ENCODE results near the gene ZNF512B. TPM values are rescaled to one million over a fixed set of nuclear protein-coding genes. Genes with fewer than 3 reads are reported as not detected.

Gene ZNF512B
- total RNA-seq, 1 experiment from 2014 or later = 10.3 TPM

DNA sequence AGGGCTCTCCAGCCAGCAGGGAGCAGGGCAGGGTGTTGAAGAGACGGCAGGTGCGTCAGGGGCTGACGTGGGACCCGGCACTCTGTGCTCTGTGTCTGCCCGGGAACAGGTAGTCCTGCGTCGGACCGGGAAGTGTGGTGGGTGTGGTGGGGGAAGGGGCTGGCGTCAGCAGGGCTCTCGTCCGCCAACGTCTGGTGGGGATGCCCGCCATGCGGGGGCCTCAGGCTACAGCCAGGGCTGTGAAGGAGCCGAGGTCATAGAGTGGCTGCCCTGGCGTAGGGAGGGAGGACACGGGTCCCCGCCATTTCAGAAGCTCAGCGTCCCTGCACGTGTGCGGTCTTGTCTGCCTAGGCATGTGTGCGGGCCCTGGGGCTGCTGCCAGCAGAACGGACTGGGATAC lies 49.5 kb downstream of the ZNF512B start:
- H3K79me2 ChIP-seq (ENCODE audit: insufficient read depth, low read length) = peaks cover 78% of the 10 kb centered on the region
- H3K27ac ChIP-seq (ENCODE audit: low read depth, low read length) = no peak overlapping the region
- ATAC-seq (no peak), DNase-seq (ENCODE audit: low read depth, low spot score) (no peak)
- no peaks in the 10 kb centered on the region for H3K27me3 ChIP-seq (ENCODE audit: insufficient read depth, low read length)
- ChIA-PET CTCF (no interaction called here), RAD21 (ENCODE audit: low non-redundant PET in 1 of 2, low total read pairs in 2 of 2, uncharacterized antibody in 2 of 2, unreplicated experiment in 2 of 2) (no interaction called here), POLR2A (no interaction called here)
- intact Hi-C loops (cut with micrococcal nuclease) = no loop called here
- H3K4me2 ChIP-seq (ENCODE audit: low read length) = no peak overlapping the region
- H3K4me3 ChIP-seq (replicated peaks in 1 of 2; ENCODE audit: low read depth in 1 of 2, low read length in 2 of 2) = no peak overlapping the region
- no peak overlapping the region for H3K9ac ChIP-seq (ENCODE audit: low read length)
- H2AFZ ChIP-seq (ENCODE audit: low read depth, low read length, poor library complexity, severe bottlenecking) = no peak overlapping the region
- H3K4me1 ChIP-seq (ENCODE audit: control insufficient read depth in 1 of 2, insufficient read depth in 2 of 2, low read length in 2 of 2) = no peaks in the 10 kb centered on the region
- peaks cover 4 to 13% of the 10 kb centered on the region in 2 experiments; a peak in 2 of 4 replicates for H3K36me3 ChIP-seq (ENCODE audit: control insufficient read depth in 1 of 2, insufficient read depth in 2 of 2, low read length in 2 of 2)
- BruUV-seq (replicated peaks) = no TSS peak
- no peaks in the 10 kb centered on the region for H4K20me1 ChIP-seq (ENCODE audit: insufficient read depth)
- TF ChIP-seq ELF1 (IDR thresholded peaks at IDR 0.05; ENCODE audit: borderline replicate concordance, low read depth) (no peak), JUND (IDR thresholded peaks at IDR 0.05) (no peak), EZH2 (IDR thresholded peaks at IDR 0.05) (no peak), SP1 (IDR thresholded peaks at IDR 0.05; ENCODE audit: low read depth) (no peak)
- TF ChIP-seq, protein P1, sequence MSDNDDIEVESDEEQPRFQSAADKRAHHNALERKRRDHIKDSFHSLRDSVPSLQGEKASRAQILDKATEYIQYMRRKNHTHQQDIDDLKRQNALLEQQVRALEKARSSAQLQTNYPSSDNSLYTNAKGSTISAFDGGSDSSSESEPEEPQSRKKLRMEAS (IDR thresholded peaks at IDR 0.05) = no peak
- H3K9me3 ChIP-seq (ENCODE audit: control insufficient read depth in 1 of 2, insufficient read depth in 1 of 2, low read depth in 1 of 2, low read length in 2 of 2) = no peaks in the 10 kb centered on the region
- no peaks in the 10 kb centered on the region for H3K9me2 ChIP-seq (ENCODE audit: insufficient read depth)

DNA sequence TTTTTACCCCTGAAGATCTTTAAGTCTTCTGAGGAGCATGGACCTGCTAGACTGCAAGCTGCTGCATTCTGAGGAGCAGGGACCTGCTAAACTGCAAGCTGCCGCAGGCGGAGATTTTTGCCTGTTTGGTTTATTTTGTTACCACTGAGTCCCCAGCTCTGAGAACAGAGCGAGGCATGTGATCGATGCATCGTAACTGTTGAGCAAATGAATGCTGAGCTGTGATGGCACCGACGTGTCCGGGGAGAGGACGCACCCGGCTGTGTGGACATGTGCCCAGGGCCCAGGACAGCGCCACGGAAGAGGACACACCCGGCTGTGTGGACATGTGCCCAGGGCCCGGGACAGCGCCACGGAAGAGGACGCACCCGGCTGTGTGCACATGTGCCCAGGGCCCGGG lies 50.6 kb downstream of the ZNF512B start:
- ChIA-PET POLR2A (no interaction called here), RAD21 (ENCODE audit: low non-redundant PET in 1 of 2, low total read pairs in 2 of 2, uncharacterized antibody in 2 of 2, unreplicated experiment in 2 of 2) (no interaction called here), CTCF (no interaction called here)
- Histone ChIP-seq H4K20me1 (ENCODE audit: insufficient read depth) (no peaks in the 10 kb centered on the region), H3K4me3 (replicated peaks in 1 of 2; ENCODE audit: low read depth in 1 of 2, low read length in 2 of 2) (no peak overlapping the region), H3K27ac (ENCODE audit: low read depth, low read length) (no peak overlapping the region), H3K9ac (ENCODE audit: low read length) (no peak overlapping the region), H3K36me3 (ENCODE audit: control insufficient read depth in 1 of 2, insufficient read depth in 2 of 2, low read length in 2 of 2) (peaks cover 4 to 13% of the 10 kb centered on the region in 2 experiments; a peak in 2 of 4 replicates), H3K9me2 (ENCODE audit: insufficient read depth) (no peaks in the 10 kb centered on the region), H2AFZ (ENCODE audit: low read depth, low read length, poor library complexity, severe bottlenecking) (no peak overlapping the region), H3K27me3 (ENCODE audit: insufficient read depth, low read length) (no peaks in the 10 kb centered on the region), H3K9me3 (ENCODE audit: control insufficient read depth in 1 of 2, insufficient read depth in 1 of 2, low read depth in 1 of 2, low read length in 2 of 2) (no peaks in the 10 kb centered on the region), H3K79me2 (ENCODE audit: insufficient read depth, low read length) (peaks cover 77% of the 10 kb centered on the region), H3K4me2 (ENCODE audit: low read length) (no peak overlapping the region), H3K4me1 (ENCODE audit: control insufficient read depth in 1 of 2, insufficient read depth in 2 of 2, low read length in 2 of 2) (no peaks in the 10 kb centered on the region)
- intact Hi-C loops (cut with micrococcal nuclease) = no loop called here
- no TSS peak for BruUV-seq (replicated peaks)
- DNase-seq (ENCODE audit: low read depth, low spot score) (no peak), ATAC-seq (no peak)
- TF ChIP-seq EZH2phosphoT487 (IDR thresholded peaks at IDR 0.05; ENCODE audit: borderline replicate concordance) (no peak), JUND (IDR thresholded peaks at IDR 0.05) (no peak), SRF (IDR thresholded peaks at IDR 0.05; ENCODE audit: low read depth) (no peak), YY1 (IDR thresholded peaks at IDR 0.05; ENCODE audit: extremely low read depth, insufficient replicate concordance, low read depth, low read length) (no peak), POLR2A (IDR thresholded peaks at IDR 0.05; ENCODE audit: borderline replicate concordance, extremely low read depth, insufficient read depth, insufficient read length) (no peak), RAD21 (IDR thresholded peaks at IDR 0.05; ENCODE audit: low read depth) (no peak), FOSL1 (IDR thresholded peaks at IDR 0.05; ENCODE audit: low read depth) (no peak), ZNF274 (IDR thresholded peaks at IDR 0.05; ENCODE audit: low read depth, low read length) (no peak), TCF7L2 (IDR thresholded peaks at IDR 0.05; ENCODE audit: borderline replicate concordance, extremely low read depth, insufficient read depth, insufficient read length) (no peak), ELF1 (IDR thresholded peaks at IDR 0.05; ENCODE audit: borderline replicate concordance, low read depth) (no peak), SIN3A (IDR thresholded peaks at IDR 0.05; ENCODE audit: low read depth) (no peak)
- TF ChIP-seq, protein P2, sequence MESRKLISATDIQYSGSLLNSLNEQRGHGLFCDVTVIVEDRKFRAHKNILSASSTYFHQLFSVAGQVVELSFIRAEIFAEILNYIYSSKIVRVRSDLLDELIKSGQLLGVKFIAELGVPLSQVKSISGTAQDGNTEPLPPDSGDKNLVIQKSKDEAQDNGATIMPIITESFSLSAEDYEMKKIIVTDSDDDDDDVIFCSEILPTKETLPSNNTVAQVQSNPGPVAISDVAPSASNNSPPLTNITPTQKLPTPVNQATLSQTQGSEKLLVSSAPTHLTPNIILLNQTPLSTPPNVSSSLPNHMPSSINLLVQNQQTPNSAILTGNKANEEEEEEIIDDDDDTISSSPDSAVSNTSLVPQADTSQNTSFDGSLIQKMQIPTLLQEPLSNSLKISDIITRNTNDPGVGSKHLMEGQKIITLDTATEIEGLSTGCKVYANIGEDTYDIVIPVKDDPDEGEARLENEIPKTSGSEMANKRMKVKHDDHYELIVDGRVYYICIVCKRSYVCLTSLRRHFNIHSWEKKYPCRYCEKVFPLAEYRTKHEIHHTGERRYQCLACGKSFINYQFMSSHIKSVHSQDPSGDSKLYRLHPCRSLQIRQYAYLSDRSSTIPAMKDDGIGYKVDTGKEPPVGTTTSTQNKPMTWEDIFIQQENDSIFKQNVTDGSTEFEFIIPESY (IDR thresholded peaks at IDR 0.05; ENCODE audit: extremely low read depth, insufficient replicate concordance, low read length) = no peak
- TF ChIP-seq, protein P3, sequence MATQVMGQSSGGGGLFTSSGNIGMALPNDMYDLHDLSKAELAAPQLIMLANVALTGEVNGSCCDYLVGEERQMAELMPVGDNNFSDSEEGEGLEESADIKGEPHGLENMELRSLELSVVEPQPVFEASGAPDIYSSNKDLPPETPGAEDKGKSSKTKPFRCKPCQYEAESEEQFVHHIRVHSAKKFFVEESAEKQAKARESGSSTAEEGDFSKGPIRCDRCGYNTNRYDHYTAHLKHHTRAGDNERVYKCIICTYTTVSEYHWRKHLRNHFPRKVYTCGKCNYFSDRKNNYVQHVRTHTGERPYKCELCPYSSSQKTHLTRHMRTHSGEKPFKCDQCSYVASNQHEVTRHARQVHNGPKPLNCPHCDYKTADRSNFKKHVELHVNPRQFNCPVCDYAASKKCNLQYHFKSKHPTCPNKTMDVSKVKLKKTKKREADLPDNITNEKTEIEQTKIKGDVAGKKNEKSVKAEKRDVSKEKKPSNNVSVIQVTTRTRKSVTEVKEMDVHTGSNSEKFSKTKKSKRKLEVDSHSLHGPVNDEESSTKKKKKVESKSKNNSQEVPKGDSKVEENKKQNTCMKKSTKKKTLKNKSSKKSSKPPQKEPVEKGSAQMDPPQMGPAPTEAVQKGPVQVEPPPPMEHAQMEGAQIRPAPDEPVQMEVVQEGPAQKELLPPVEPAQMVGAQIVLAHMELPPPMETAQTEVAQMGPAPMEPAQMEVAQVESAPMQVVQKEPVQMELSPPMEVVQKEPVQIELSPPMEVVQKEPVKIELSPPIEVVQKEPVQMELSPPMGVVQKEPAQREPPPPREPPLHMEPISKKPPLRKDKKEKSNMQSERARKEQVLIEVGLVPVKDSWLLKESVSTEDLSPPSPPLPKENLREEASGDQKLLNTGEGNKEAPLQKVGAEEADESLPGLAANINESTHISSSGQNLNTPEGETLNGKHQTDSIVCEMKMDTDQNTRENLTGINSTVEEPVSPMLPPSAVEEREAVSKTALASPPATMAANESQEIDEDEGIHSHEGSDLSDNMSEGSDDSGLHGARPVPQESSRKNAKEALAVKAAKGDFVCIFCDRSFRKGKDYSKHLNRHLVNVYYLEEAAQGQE (IDR thresholded peaks at IDR 0.05; ENCODE audit: low read depth) = no peak
- TF ChIP-seq, protein P1 (IDR thresholded peaks at IDR 0.05) = no peak

Data from HCT116 (cell line).